K562 (cell line): ENCODE data around the gene ARAP1. TPM values are rescaled to one million over a fixed set of nuclear protein-coding genes. Genes with fewer than 3 reads are reported as not detected.

Experiments
- DPF2 ChIP-seq: fragments of 450-650 bp; IDR thresholded peaks from 2 replicates; pipeline ENCODE4 v1.6.1; 2016
- ELF4 ChIP-seq: fragments of 450-650 bp; formaldehyde crosslinking; IDR thresholded peaks from 2 replicates; pipeline ENCODE4 v1.4.0; 2022; ENCODE audit warnings: missing genetic modification characterization
- HBP1 ChIP-seq: fragments of 450-650 bp; formaldehyde crosslinking; IDR thresholded peaks from 2 replicates; pipeline ENCODE4 v1.4.0; 2022; ENCODE audit warnings: missing genetic modification characterization
- HDAC3 ChIP-seq: fragments of 450-650 bp; IDR thresholded peaks from 2 replicates; pipeline ENCODE4 v1.6.1; 2018; ENCODE audit warnings: borderline replicate concordance, mild to moderate bottlenecking, moderate library complexity; ENCODE audit not compliant: partially characterized antibody
- KDM4B ChIP-seq, 2 experiments: fragments of 450-650 bp in 1 of 2; sonication (generic) in 1 of 2; IDR thresholded peaks; 2 replicates each; pipeline ENCODE4 v1.6.1; 2016 to 2017; ENCODE audit warnings: borderline replicate concordance in 2 of 2, antibody characterized with exemption in 1 of 2, low read depth in 1 of 2, mild to moderate bottlenecking in 1 of 2
- MAFG ChIP-seq: fragments of 450-650 bp; conservative IDR thresholded peaks from 2 replicates; pipeline ENCODE4 v1.6.1; 2016; ENCODE audit warnings: missing genetic modification characterization, missing compliant biosample characterization
- OTX1 ChIP-seq: fragments of 450-650 bp; formaldehyde crosslinking; IDR thresholded peaks from 2 replicates; pipeline ENCODE4 v1.4.0; 2022; ENCODE audit warnings: mild to moderate bottlenecking
- SIX5 ChIP-seq, 2 experiments: IDR thresholded peaks; 2 replicates each; pipeline ENCODE4 v1.6.1; 2011; ENCODE audit warnings: low read length in 2 of 2, borderline replicate concordance in 1 of 2, low read depth in 1 of 2, mild to moderate bottlenecking in 1 of 2, moderate library complexity in 1 of 2; ENCODE audit not compliant: insufficient read depth in 1 of 2
- ZMIZ1 ChIP-seq, 2 experiments: fragments of 150-350 bp in 1 of 2; IDR thresholded peaks; 2 replicates each; pipeline ENCODE4 v1.6.1; 2012 to 2016; ENCODE audit warnings: low read depth in 2 of 2, low read length in 2 of 2, mild to moderate bottlenecking in 1 of 2, moderate library complexity in 1 of 2
- ZNF263 ChIP-seq: sonication (generic); formaldehyde crosslinking; IDR thresholded peaks from 2 replicates; pipeline ENCODE4 v1.8.0; 2022; ENCODE audit warnings: mild to moderate bottlenecking, missing genetic modification reagents, borderline replicate concordance
- polyA plus RNA-seq, 8 experiments: library from polyadenylated mRNA; depleted of rRNA in 4 of 8; stranded (reverse) in 5 of 8; unstranded in 3 of 8; fragments of >200 nt; fragmentation: Nextera tagmentation in 2 of 8; fragmentation: Illumina TruSeq in 1 of 8; extraction: Ambion mirVana in 2 of 8; extraction: Trizol in 1 of 8; gene quantifications; 2 replicates each; pipeline versions ENCODE4 v1.2.1 to v1.2.3, GENCODE V29; 2011 to 2014; ENCODE audit warnings: inconsistent platforms in 1 of 8, missing spikeins in 1 of 8
- total RNA-seq, 7 experiments: library from RNA; depleted of rRNA in 6 of 7; stranded (reverse); fragments of >200 nt in 6 of 7; fragmentation: Illumina TruSeq in 2 of 7; extraction: Trizol in 2 of 7; gene quantifications; 2 replicates each; pipeline versions ENCODE4 v1.2.1 to v1.2.3, GENCODE V29; 2011 to 2021; ENCODE audit warnings: low replicate concordance in 1 of 7

ARAP1 gene
- total and polyA plus RNA-seq, 9 of the 15 experiments (the other 6 are each of a cell fraction or from before 2014, with no cell fraction given): 0.23 to 67.0 (median 24.6) TPM

DNA sequence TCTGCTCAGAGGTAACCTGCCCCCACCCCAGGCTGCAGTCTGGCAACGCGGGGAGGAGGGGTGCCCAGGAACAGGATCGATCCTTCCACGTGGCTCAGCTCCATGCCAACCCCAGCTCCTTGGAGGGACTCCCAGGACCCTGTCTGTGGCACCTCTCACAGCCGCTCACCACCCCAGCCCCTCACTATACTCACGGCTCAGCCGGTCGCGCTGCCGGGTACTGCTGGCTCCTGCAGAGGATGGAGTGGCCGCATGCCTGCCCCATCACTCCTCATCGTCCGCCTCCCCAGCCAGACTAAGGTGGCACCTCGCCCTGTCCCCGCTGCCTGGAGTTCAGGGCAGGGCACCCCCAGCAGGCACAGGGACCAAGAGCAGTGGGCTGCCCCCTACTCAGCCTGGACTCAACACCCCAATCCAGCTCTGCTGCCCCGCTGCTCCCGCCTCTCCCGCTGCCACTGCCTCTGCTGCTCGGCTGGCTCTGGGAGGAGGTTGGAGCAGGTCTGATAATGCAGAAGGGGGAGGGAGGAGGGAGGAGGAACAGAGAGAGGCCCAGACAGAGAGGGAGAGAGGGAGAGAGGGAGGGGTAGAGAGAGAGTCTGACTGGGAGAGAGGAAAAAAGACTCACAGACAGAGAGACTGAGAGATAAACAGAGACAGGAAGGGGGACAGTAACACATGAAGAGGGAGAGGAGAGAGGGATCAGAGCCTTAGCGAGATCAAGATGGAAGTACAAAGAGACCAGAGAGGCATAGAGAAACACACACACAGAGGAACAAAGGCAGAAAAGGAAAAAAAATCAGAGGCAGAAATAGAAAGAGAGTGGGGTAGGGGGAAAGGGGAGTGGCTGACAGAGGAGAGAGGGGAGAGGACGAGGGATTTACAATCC, 78.0 kb downstream of the ARAP1 start, which contains the start of gene PDE2A (continued):
- TF ChIP-seq KDM4B (IDR thresholded peaks at IDR 0.05; ENCODE audit: borderline replicate concordance in 2 of 2, low read depth in 1 of 2): no peak
- no peak for TF ChIP-seq DPF2
- peak; percentile 95 for TF ChIP-seq ZNF263 (CRISPR knock-in tag)
- peak; percentile 29; the same call in 1 of the 2 replicates for TF ChIP-seq OTX1 (CRISPR knock-in tag)
- no peak for TF ChIP-seq HDAC3
- TF ChIP-seq ELF4 (CRISPR knock-in tag): no peak
- TF ChIP-seq SIX5 (IDR thresholded peaks at IDR 0.05; ENCODE audit: borderline replicate concordance in 1 of 2, insufficient read depth in 1 of 2, low read depth in 1 of 2, low read length in 2 of 2): no peak
- no peak for TF ChIP-seq ZMIZ1 (IDR thresholded peaks at IDR 0.05; ENCODE audit: low read depth in 2 of 2, low read length in 2 of 2)
- TF ChIP-seq MAFG (tag): no peak
- TF ChIP-seq HBP1 (CRISPR knock-in tag): peak; percentile 44; the same call in 1 of the 2 replicates
